OCI-LY7 (cell line): ENCODE data around the gene AHNAK2.

Experiments
- EZH2phosphoT487 ChIP-seq: fragments of 200-600 bp; sonication (generic); IDR thresholded peaks from 2 replicates; pipeline ENCODE4 v1.6.1; 2018; ENCODE audit warnings: low read depth, borderline replicate concordance, mild to moderate bottlenecking, mixed run types, antibody characterized with exemption, low read length, moderate library complexity, mixed read lengths
- TF ChIP-seq, protein P1 (sequence below): fragments of 200-600 bp; sonication (generic); conservative IDR thresholded peaks from 2 replicates; pipeline ENCODE4 v1.5.1; 2014; ENCODE audit warnings: mild to moderate bottlenecking, antibody characterized with exemption, low read length, moderate library complexity, mixed read lengths

DNA sequence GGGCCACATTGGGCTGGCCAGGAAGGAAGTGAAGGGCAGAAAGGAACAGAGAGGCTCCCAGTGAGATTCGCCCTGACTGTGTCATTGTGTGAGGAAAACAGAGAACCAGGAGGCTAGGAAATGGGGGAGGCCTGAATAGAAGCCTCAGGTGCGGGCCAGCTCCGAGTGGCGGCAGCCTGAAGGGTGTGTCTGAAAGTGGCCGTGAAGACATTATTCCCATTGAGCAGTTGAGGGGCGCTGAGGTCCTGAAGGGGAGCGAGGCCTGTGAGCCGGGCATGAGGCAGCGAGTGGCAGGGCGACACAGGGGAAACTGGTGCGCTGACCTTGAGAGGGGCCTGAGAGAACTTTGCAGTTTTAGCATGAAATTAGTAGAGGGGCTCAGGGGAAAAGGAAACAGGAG is 14.3 kb upstream of the AHNAK2 start:
- TF ChIP-seq, protein P1, sequence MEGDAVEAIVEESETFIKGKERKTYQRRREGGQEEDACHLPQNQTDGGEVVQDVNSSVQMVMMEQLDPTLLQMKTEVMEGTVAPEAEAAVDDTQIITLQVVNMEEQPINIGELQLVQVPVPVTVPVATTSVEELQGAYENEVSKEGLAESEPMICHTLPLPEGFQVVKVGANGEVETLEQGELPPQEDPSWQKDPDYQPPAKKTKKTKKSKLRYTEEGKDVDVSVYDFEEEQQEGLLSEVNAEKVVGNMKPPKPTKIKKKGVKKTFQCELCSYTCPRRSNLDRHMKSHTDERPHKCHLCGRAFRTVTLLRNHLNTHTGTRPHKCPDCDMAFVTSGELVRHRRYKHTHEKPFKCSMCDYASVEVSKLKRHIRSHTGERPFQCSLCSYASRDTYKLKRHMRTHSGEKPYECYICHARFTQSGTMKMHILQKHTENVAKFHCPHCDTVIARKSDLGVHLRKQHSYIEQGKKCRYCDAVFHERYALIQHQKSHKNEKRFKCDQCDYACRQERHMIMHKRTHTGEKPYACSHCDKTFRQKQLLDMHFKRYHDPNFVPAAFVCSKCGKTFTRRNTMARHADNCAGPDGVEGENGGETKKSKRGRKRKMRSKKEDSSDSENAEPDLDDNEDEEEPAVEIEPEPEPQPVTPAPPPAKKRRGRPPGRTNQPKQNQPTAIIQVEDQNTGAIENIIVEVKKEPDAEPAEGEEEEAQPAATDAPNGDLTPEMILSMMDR: no peak
- TF ChIP-seq EZH2phosphoT487: no peak
